Keratinocyte (primary cell): Measurements from ENCODE around the gene RGS7BP. TPM values are rescaled to one million over a fixed set of nuclear protein-coding genes. Genes with fewer than 3 reads are reported as not detected.

Experiments used
- DNase-seq: peaks from one replicate; pipeline ENCODE4 v3.0.0-alpha.2; 2011; ENCODE audit warnings: low read depth, missing footprints, low spot score
- FAIRE-seq: peaks from 2 replicates; lab custom pipeline; 2011; peaks lifted over from hg19 to GRCh38; lab: Jason Lieb, UNC
- H2AFZ ChIP-seq: 2 replicates; pipeline ENCODE4 v1.6.0; 2012; ENCODE audit warnings: low read length, control low read depth, inconsistent platforms; ENCODE audit not compliant: control insufficient read depth
- H3K27ac ChIP-seq: 2 replicates; pipeline ENCODE4 v1.5.1; 2011; ENCODE audit warnings: low read length; ENCODE audit not compliant: control insufficient read depth, insufficient read depth
- H3K27me3 ChIP-seq: 3 replicates; pipeline ENCODE4 v1.6.0; 2011; ENCODE audit warnings: low read length; ENCODE audit not compliant: control insufficient read depth, insufficient read depth; ENCODE audit errors: extremely low read depth
- H3K36me3 ChIP-seq, 2 experiments: 2 replicates in 1 of 2; 3 replicates in 1 of 2; pipeline ENCODE4 v1.5.1; 2011; ENCODE audit warnings: low read length in 2 of 2, mild to moderate bottlenecking in 1 of 2; ENCODE audit not compliant: control insufficient read depth in 2 of 2, insufficient read depth in 2 of 2; ENCODE audit errors: extremely low read depth in 1 of 2
- H3K4me1 ChIP-seq: 3 replicates; pipeline ENCODE4 v1.5.1; 2011; ENCODE audit warnings: low read length; ENCODE audit not compliant: control insufficient read depth, insufficient read depth; ENCODE audit errors: extremely low read depth
- H3K4me2 ChIP-seq: 3 replicates; pipeline ENCODE4 v1.6.0; 2011; ENCODE audit warnings: low read depth, low read length; ENCODE audit not compliant: control insufficient read depth, insufficient read depth; ENCODE audit errors: extremely low read depth
- H3K4me3 ChIP-seq, 3 experiments: fragments of 200-600 bp in 1 of 3; sonication (generic) in 1 of 3; 2 replicates in 2 of 3; 3 replicates in 1 of 3; pipeline ENCODE4 v1.5.1; 2011 to 2016; ENCODE audit warnings: low read length in 3 of 3, mild to moderate bottlenecking in 3 of 3, control low read depth in 2 of 3, inconsistent platforms in 1 of 3, low read depth in 1 of 3, mixed read lengths in 1 of 3, mixed run types in 1 of 3, moderate library complexity in 1 of 3; ENCODE audit not compliant: control insufficient read depth in 2 of 3, insufficient read depth in 2 of 3; ENCODE audit errors: extremely low read depth in 1 of 3
- H3K79me2 ChIP-seq: 2 replicates; pipeline ENCODE4 v1.6.0; 2012; ENCODE audit warnings: low read length; ENCODE audit not compliant: control insufficient read depth, insufficient read depth
- H3K9ac ChIP-seq: 3 replicates; pipeline ENCODE4 v1.6.0; 2011; ENCODE audit warnings: low read length; ENCODE audit not compliant: control insufficient read depth, insufficient read depth; ENCODE audit errors: extremely low read depth
- H3K9me1 ChIP-seq: 3 replicates; pipeline ENCODE4 v1.6.0; 2011; ENCODE audit warnings: low read length; ENCODE audit not compliant: control insufficient read depth, insufficient read depth; ENCODE audit errors: extremely low read depth
- H3K9me3 ChIP-seq: 2 replicates; pipeline ENCODE4 v1.5.1; 2012; ENCODE audit warnings: low read depth, low read length; ENCODE audit not compliant: control insufficient read depth
- H4K20me1 ChIP-seq: 3 replicates; pipeline ENCODE4 v1.6.0; 2011; ENCODE audit warnings: low read length; ENCODE audit not compliant: control insufficient read depth, insufficient read depth; ENCODE audit errors: extremely low read depth
- EZH2 ChIP-seq: IDR thresholded peaks from one replicate; pipeline ENCODE4 v1.6.1; 2012; ENCODE audit warnings: inconsistent platforms, mild to moderate bottlenecking, low read length, moderate library complexity
- dilution Hi-C: fragments of 300-500 bp; cut with MboI; formaldehyde crosslinking; loops from one replicate; pipeline ENCODE4 v1.7.0; 2020; ENCODE audit warnings: low sequenced_read_pairs; ENCODE audit not compliant: extremely low pct_ligation_motif_present
- polyA plus RNA-seq, 5 experiments: library from polyadenylated mRNA; depleted of rRNA in 3 of 5; stranded (reverse) in 3 of 5; stranded (forward) in 1 of 5; unstranded in 1 of 5; fragments of >200 nt; gene quantifications; 1 replicate in 1 of 5; 2 replicates in 3 of 5; 3 replicates in 1 of 5; pipeline versions ENCODE4 v1.2.1 to v1.2.3, GENCODE V29; 2011 to 2012; ENCODE audit warnings: missing spikeins in 2 of 5, low read depth in 1 of 5, low replicate concordance in 1 of 5
- TF ChIP-seq, protein P1 (sequence below), 3 experiments: IDR thresholded peaks in 1 of 3; conservative IDR thresholded peaks in 1 of 3; optimal IDR thresholded peaks in 1 of 3; 2 replicates in 2 of 3; 3 replicates in 1 of 3; pipeline versions ENCODE3 to v1.5.1; 2011; ENCODE audit warnings: low read length in 3 of 3, mild to moderate bottlenecking in 3 of 3, moderate library complexity in 2 of 3, control low read depth in 1 of 3, inconsistent platforms in 1 of 3; ENCODE audit not compliant: insufficient read depth in 2 of 3; ENCODE audit errors: extremely low read depth in 1 of 3

The RGS7BP gene
- polyA plus RNA-seq, 1 donor (not counting 4 experiments of a cell fraction or from before 2014, with no cell fraction given): not detected

DNA sequence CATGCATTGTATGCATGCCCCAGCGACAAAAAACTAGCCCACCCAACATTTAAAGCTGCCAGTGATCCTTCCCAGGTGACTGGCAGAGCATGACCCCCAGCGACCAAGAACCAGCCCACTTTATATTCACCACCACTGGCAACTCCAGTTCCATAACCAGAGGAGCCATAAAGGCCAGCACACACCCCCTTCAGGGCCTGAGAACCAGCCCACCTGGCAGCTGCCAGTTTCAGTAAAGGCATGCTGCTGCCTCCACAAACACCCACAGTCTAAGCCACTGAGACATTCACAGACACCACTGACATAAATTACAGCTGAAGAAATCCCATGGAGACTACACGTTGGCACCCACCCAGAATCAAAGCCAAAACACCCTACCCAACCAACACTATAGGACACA is 46.9 kb upstream of the RGS7BP start:
- Histone ChIP-seq H3K9ac (no peak overlapping the region), H3K27me3 (no peaks in the 10 kb centered on the region), H3K9me3 (no peaks in the 10 kb centered on the region), H3K4me2 (no peak overlapping the region), H3K9me1 (no peaks in the 10 kb centered on the region), H2AFZ (no peak overlapping the region), H3K27ac (no peak overlapping the region), H3K79me2 (no peaks in the 10 kb centered on the region), H3K4me1 (no peaks in the 10 kb centered on the region), H4K20me1 (no peaks in the 10 kb centered on the region), H3K36me3 (no peaks in the 10 kb centered on the region), H3K4me3 (no peak overlapping the region)
- FAIRE-seq (no peak), DNase-seq (no peak)
- dilution Hi-C loops: no loop called here
- no peak for TF ChIP-seq EZH2
- TF ChIP-seq, protein P1, sequence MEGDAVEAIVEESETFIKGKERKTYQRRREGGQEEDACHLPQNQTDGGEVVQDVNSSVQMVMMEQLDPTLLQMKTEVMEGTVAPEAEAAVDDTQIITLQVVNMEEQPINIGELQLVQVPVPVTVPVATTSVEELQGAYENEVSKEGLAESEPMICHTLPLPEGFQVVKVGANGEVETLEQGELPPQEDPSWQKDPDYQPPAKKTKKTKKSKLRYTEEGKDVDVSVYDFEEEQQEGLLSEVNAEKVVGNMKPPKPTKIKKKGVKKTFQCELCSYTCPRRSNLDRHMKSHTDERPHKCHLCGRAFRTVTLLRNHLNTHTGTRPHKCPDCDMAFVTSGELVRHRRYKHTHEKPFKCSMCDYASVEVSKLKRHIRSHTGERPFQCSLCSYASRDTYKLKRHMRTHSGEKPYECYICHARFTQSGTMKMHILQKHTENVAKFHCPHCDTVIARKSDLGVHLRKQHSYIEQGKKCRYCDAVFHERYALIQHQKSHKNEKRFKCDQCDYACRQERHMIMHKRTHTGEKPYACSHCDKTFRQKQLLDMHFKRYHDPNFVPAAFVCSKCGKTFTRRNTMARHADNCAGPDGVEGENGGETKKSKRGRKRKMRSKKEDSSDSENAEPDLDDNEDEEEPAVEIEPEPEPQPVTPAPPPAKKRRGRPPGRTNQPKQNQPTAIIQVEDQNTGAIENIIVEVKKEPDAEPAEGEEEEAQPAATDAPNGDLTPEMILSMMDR (optimal IDR thresholded peaks at IDR 0.05 in 1 of 3, IDR thresholded peaks at IDR 0.05 in 1 of 3, conservative IDR thresholded peaks at IDR 0.05 in 1 of 3; ENCODE audit: extremely low read depth in 1 of 3, insufficient read depth in 2 of 3, low read length in 3 of 3): no peak

DNA sequence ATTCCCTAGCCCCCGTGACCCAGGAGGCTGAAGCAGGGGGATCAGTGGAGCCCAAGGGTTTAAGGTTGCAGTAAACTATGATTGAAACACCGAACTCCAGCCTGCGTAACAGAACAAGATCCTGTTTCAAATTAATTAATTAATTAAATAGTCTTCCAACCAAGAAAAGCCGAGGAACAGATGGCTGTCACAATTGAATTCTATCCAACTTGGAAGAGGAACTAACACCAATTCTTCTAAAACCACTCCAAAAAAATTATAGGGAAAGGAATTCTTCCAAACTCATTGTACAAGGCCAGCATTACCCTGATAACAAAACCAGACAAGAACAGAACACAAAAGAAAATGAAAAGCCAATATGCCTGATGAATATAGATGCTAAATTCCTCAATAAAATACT is 43.4 kb upstream of the RGS7BP start:
- no peak overlapping the region for H3K9ac ChIP-seq
- no peak overlapping the region for H2AFZ ChIP-seq
- FAIRE-seq (no peak), DNase-seq (no peak)
- no peaks in the 10 kb centered on the region for H3K9me3 ChIP-seq
- dilution Hi-C loops: no loop called here
- H3K27ac ChIP-seq: no peak overlapping the region
- H3K36me3 ChIP-seq: no peaks in the 10 kb centered on the region
- no peak overlapping the region for H3K4me2 ChIP-seq
- H4K20me1 ChIP-seq: no peaks in the 10 kb centered on the region
- no peaks in the 10 kb centered on the region for H3K79me2 ChIP-seq
- no peaks in the 10 kb centered on the region for H3K9me1 ChIP-seq
- no peaks in the 10 kb centered on the region for H3K4me1 ChIP-seq
- TF ChIP-seq, protein P1 (optimal IDR thresholded peaks at IDR 0.05 in 1 of 3, IDR thresholded peaks at IDR 0.05 in 1 of 3, conservative IDR thresholded peaks at IDR 0.05 in 1 of 3; ENCODE audit: extremely low read depth in 1 of 3, insufficient read depth in 2 of 3, low read length in 3 of 3): no peak
- TF ChIP-seq EZH2: no peak
- H3K27me3 ChIP-seq: no peaks in the 10 kb centered on the region
- H3K4me3 ChIP-seq: no peak overlapping the region
